HUDEP-2 (cell line): ENCODE results near the gene RFC1.
"Not testable (repeated sequence)": the region's sequence is repeated elsewhere in the genome, so short reads cannot be mapped to it uniquely, and the experiment has no call there.

ENCODE experiments used
- DNase-seq, 76 experiments: peaks; one replicate each; lab custom pipeline; 2025; ENCODE audit not compliant: unreplicated experiment in 76 of 76; lab: John Stamatoyannopoulos, UW

Gene RFC1

DNA sequence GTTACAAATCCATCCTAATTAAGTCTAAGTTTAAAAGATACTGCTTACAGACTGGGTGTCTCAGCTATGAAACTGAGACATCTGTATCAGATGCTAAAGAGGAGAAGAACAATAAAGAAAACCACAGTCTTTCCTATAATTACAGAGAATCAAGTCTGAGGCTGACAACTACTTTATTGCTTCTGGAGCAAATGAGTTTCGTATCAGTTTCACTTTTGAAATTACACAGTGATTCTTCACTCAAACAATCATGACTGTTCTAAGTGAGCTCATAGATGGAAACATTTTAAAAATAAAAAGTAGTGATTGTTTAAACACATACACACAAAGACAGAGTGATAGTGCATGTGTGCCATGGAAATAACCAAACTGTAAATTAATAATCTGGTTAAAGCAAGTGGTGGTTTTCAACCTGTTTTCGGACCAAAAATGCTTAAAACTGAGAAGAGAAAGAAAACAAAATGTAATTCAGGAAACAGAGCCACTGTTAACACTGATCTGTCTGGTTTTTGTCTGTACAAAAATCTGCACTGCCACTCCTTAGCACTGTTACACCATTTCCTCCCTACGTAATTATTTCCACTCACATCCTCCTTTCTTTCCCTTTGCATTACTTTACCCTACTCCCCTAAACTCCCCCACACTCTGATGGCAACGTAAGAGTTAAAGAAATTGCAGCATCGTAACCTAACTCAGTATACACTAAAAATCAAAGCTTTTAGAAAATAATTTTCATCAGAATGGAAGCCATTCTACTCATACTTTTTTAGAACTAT lies 12.5 kb downstream of the RFC1 start:
- peak in 1 of 76 experiments; percentile 14 for DNase-seq

DNA sequence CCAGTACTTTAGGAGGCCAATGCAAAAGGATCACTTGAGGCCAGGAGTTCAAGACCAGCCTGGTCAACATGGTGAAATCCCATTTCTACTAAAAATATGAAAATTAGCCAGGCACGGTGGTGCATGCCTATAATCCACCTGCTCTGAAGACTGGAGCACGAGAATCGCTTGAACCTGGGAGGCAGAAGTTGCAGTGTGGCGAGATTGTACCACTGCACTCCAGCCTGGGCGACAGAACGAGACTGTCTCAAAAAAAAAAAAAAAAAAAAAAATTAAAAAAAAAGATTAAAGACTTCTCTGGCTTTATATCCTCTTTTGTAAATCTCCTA lies 13.0 kb downstream of the RFC1 start:
- not testable (repeated sequence) for DNase-seq

DNA sequence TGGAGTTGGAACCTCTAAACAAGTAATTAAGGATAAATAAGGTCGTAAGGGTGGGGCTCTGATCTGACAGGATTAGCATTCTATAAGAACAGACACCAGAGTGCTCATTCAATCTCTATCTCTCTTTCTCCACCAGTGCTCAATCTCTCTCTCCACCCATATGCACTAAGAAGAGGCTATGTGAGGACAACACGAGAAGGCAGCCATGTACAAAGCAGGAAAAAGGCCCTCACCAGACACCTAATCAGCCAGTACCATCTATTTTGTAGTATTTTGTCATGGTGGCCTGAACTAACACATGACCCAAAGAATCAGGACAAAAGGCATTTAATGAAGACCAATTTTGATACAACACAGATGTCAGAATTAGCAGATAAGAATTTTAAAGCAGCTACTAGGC lies 16.8 kb downstream of the RFC1 start:
- DNase-seq, result peak in 27 of 76 experiments; percentile 1 to 66 (median 15)

DNA sequence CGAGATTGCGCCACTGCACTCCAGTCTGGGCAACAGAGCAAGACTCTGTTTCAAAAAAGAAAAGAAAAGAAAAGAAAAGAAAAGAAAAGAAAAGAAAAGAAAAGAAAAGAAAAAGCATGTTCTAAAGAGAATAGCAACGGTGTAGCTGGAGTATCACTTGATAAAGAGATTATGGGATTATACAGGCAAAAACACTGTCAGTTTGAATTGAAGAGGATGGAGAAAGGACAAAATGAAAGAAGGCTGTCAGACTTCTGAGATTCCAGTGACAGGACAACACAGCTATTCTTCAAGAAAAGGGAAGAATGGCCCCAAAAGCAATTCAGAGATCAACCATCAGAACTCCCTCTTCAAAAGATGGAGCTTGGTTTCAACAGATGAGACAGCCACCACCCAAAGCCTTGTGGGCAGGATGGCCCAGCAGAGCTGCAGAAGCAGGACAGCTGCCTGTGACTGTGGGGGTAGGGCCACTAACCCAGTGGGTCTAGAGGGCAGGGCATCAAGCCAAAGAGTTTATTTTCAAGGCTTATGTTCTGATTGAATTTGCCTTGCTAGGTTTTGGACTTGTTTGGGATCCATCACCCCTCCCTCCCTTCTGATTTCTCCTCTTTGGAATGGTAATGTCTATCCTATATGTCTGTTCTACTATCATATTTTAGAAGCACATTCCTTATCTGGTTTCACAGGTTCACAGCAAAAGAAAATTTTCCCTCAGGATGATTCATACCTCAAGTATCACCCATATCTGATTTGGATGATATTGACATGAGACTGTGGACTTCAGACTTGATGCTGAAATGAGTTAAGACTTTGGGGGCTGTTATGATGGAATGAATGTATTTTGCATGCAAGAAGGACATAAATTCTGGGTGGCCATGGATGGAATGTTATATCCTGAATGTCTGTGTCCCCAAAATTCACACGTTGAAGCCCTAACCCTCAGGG lies 17.5 kb downstream of the RFC1 start:
- peak in 56 of 76 experiments; percentile 1 to 75 (median 30) for DNase-seq

DNA sequence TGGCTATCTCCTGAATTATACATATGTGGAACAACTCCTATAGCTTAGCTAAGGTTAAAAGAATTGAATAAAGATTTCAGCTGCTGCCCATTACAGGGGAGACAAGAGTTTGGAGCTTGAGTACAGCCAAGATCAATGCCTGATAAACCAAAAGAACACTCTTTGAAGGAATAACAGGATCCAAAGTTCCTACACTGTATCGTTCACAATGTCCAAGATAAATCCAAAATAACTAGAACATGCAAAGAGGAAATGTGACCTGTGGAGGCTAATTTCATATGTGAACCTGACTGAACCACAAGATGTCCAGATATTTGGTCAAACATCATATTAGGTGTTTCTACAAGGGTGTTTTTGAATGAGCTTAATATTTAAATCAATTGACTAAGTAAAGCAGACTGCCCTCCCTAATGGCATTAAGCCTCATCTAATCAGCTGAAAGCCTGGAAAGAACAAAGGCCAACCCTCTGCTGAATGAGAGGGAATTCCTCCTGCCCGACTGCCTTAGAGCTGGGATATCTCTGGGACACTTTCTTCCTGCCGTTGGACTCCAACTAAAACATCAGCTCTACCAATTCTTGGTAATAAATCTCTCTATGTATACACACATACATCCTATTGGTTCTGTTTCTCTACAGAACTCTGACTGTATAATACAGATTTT lies 19.2 kb downstream of the RFC1 start:
- no peak for DNase-seq

DNA sequence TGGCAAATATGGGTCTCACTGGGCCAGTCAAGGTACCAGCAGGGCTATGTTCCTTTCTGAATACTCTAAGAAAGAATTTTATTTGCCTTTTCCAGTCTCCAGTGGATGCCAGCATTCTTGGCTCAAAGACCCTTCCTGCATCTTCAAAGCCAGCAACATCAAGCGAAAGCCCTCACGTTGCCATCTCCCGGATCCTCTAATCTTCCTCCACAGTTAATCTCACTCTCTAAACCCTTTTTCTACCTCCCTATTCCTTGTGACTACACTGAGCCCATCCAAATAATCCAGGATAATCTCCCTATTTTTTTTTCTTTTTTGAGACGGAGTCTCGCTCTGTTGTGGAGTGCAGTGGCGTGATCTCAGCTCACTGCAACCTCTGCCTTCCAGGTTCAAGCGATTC lies 23.4 kb downstream of the RFC1 start:
- no peak for DNase-seq

DNA sequence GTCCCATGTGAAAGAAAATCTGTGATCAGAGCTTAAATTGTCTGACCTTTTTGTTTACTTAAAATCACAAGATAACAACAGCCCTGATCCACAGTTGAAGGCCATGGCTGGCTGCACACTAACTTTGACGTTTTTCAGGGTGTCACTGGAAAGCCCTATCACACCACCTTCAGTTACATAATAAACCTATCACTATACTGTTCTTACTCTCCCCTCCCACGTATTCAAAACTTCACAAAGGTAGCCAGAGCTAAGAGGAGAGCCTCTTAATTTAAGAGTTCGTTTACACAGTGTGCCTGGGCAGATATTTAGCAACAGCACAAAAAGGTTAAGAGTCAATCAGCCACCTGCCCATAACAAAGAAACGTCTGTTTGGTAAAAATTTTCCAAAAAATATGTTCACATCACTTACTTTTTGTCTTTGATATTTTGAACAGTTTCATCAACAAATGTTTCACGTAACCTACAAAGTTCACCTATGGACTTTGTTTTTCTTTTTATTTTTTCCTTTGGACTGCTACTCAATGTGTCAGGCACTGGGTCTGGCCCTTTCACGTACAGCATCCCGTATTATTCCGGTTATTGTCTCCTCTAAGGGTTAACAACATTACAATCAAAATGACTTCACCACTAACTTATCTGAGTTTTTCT lies 25.0 kb downstream of the RFC1 start:
- no peak for DNase-seq

DNA sequence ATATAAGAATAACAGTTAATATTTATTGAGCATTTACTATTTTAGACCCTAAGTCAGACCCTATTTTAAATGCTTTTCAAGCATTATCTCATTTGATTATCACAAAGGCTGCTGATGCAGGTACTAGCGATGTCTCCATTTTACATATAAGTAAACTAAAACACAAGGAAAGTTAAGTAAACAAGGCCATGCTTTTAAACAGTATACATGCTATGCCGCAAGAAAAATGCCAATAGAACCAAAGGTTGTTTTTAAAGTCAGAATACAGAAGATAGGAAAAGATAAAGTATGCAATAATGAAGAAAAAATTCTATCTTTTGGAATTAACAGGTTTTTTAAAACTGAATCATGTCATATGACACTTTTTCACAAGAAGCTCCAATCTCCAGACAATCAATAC lies 26.2 kb downstream of the RFC1 start:
- DNase-seq, result no peak

DNA sequence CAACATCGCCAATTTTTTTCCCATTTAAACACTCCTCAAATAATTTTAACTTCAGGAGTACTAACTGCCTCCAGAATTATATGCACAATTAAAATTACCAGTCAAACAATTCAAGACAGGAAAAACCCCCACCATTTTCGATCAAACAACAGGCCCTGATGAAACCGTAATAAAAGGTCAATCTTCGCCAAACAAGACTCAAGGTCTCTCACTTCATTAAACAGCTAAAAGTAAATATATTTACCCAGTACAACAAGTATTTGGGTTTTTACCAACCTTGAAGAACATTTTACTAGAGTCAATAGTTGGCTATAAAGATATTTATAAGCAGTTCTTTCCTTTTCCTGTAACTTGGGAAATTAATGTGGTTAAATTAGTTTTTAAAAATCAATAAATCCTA lies 28.3 kb downstream of the RFC1 start:
- no peak for DNase-seq

DNA sequence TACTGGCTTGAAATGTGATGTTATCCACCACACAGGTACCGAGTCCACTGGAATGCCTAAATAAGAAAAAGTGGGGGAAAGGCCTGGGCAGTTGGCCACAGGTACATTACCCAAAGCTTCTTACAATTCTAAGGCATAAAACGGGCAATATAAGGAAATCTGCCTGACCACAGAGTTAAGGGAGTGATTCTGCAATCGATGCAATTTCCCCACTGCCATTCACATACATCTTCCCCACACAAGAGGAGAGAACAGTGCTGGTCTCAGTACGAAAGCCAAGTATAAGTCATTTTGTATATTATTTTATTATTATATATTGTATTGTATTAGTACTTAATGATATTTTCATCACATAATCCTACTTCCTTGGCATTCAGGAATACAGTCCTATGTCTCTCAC lies 30.6 kb downstream of the RFC1 start:
- no peak for DNase-seq

DNA sequence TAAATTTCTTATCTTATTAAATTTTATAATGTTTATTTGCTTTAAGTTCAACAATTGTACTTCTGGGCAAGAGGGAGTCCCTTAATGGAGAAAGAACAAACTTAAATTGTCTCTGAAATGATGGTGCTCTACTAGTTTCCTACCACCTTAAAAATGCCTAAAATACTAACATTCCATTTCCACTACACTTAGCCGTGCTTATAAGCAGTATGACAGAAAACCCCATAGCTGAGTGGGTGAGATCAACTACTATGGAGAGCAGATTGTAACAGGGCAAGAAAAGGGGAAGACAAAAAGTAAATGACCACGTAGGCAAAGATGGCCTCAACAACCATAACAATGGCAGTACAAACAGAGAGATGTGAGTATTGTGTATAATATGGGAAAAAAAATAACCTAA lies 35.0 kb downstream of the RFC1 start:
- no peak for DNase-seq

DNA sequence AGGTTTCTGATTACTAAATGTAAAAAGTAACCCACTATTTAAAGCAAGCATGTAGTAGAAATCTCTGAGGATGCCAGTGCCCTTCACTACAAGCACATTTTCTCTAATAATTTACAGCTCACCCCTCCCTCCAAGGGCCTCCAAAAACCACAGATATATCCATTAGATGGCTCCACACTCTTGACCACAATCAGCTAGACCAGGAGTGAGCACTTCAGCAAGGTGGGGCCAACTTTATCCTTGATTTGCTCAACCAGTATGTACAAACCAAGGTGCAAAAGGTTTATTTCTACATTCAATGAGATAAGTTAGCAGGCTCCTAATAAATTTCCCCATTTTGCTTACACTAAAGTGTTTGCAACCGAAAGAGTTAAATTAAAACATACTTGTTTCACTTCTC lies 35.8 kb downstream of the RFC1 start:
- peak in 4 of 76 experiments; percentile 3 to 10 (median 8) for DNase-seq

DNA sequence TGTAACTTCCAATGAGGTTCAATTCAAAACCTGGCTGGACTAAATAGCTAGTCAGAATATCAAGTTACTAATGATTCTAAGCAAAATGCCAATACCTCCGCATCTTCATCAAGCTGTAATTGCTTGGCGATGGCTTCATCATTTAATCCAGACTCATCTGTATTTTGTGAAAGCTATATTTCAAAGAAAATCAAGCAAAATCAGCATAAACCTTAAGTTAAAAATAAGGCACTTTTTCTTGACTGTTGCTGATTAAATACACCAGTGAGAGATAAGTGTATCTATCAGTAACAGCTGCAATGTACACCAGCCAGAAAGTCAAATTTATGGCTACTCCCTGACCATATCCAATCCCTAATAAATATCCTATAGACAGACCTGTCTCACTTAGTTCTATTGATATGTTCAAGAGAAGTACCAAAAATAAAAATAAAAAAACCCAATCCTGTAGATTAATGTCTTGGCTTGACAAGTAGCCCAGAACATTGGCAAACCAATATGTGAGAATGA lies 39.6 kb downstream of the RFC1 start:
- peak in 15 of 76 experiments; percentile 5 to 45 (median 13) for DNase-seq

DNA sequence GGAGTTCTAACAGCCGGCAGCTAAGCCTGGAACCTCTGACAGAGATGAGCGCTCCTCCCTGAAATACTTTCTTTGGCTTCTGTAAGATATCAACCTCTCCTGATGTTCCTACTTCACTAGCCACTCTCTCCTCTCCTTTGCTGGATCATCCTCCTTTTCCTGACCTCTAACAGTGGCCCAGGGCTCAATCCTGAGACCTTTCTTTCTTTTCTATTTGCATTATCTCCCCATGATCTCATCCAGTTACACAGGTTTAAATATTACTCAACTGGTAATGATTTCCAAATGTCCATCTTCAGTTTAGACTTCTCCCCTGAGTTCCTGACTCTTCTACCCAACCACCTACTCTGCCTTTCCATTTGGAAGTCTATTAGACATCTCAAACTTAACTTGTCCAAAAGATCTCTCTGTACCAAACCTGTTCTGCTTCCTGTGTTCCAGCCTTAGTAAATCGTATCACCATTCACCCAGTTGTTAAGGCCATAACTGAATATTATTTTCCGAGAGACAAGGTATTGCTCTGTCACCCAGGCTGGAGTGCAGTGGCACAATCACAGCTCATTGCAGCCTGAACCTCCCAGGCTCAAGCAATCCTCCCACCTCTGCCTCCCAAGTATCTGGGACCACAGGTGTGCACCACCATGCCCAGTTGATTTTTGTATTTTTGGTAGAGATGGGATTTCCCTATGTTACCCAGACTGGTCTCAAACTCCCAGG lies 41.1 kb downstream of the RFC1 start:
- no peak for DNase-seq

DNA sequence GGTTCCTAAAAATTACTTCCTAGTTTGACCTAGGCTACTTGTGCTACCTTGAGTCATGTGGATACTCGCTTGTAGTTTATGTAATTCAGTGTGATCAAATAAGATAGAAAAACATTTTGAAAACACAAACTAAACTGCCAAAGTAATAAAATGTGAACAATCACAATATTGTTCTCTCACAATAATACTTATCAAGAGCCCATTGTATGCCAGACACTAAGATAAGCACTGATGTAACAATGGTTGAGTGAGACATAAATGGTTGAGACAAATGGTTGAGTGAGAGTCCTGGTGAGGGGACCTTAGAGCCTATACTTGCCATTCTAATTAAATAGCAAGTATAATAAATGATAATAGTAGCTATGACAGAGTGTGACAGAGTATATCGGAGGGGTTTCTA lies 41.7 kb downstream of the RFC1 start:
- no peak for DNase-seq

DNA sequence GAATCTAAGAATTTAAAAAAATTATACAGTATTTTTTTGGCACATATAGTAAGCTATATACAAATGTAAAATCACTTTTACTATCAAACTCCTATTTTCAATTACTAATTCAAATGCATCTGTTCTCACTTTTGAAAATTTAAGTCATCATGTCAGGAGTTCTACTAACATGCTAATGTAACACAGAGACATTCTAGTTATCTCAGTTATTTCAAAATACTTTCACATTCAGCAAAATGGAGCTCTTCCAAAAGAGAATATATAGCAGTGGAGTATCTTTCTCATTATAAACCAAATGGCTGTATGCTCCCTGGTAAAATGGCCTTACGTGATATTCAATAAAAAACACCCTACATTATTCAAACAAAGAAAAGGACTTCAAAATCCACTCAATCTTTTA lies 42.3 kb downstream of the RFC1 start:
- DNase-seq, result no peak

DNA sequence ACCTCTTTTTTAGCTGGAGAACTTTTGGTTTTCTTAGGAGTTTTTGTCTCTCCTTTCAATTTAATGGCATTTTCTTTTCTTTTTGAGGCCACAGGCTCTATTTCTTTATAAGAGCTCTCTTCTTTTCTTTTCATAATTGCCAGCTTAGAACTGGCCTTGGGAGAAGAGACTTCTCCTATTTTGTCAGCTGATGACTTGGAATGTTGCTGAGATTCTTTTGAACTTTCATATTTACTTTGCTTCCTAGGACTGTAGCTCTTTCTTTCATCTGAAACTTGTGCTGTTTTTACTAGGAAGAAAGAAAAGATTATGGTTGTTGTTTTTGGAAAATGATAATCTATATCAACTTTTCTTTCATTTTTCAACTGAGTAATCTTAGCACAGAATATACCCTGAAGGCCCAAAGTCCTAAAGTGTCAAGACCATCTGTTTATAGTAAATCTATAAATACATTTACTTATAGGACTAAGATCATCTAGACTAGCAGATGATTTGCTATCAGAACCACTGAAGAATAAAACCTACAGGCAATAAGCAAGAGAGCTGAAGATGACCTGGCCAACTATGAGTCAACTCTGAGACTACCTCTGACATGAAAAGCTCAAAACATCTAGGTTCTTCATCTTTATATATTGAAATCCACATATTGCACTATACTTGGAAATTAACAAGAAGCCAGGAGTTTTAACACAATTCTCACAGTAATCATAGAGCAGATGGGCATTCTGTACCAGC lies 45.6 kb downstream of the RFC1 start:
- DNase-seq, result no peak

DNA sequence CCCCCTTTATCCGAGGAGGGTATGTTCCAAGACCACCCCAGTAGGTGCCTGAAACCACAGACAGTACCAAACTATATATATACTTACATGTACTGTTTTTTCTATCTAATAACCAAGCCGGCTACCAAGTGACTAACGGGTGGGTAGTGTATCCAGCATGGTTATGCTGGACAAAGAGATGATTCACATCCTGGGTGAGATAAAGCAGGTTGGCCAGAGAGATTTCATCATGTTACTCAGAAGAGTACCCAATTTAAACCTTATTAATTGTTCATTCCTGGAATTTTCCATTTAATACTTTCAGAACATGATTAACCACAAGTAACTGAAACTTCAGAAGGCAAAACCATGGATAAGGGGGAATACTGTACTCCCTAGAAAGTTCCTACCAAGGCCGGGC lies 46.5 kb downstream of the RFC1 start:
- peak in 22 of 76 experiments; percentile 2 to 53 (median 14) for DNase-seq

DNA sequence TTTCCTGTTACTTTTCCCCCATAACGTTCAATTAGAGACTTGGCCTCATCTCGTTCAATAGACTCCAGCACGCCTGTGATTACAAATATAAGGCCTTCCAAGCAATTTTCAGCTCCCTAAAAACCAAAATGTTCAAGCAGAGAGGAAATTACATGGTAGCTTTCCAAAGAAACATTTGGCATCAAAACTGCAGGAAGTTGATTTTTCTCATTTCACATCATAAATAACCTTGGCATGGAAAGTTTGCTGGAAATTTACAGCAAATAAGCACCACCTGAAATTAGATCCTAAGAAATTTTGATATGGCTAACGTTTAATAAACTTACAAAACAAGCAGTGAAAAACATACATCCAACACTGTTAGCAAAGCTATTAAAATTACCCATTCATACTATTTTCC lies 53.3 kb downstream of the RFC1 start:
- no peak for DNase-seq
